GM18519 (cell line): ENCODE measurements around the gene USP17L17.
"Not testable (repeated sequence)": the region's sequence is repeated elsewhere in the genome, so short reads cannot be mapped to it uniquely, and the experiment has no call there.

ENCODE experiments used
- ATAC-seq: cut with Tn5 transposase; IDR thresholded peaks from one replicate; pipeline ENCODE4 v1.9.1; 2021; ENCODE audit warnings: mild to moderate bottlenecking, moderate library complexity; ENCODE audit not compliant: unreplicated experiment, low FRiP score

The USP17L17 gene, protein sequence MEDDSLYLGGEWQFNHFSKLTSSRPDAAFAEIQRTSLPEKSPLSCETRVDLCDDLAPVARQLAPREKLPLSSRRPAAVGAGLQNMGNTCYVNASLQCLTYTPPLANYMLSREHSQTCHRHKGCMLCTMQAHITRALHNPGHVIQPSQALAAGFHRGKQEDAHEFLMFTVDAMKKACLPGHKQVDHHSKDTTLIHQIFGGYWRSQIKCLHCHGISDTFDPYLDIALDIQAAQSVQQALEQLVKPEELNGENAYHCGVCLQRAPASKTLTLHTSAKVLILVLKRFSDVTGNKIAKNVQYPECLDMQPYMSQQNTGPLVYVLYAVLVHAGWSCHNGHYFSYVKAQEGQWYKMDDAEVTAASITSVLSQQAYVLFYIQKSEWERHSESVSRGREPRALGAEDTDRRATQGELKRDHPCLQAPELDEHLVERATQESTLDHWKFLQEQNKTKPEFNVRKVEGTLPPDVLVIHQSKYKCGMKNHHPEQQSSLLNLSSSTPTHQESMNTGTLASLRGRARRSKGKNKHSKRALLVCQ

DNA sequence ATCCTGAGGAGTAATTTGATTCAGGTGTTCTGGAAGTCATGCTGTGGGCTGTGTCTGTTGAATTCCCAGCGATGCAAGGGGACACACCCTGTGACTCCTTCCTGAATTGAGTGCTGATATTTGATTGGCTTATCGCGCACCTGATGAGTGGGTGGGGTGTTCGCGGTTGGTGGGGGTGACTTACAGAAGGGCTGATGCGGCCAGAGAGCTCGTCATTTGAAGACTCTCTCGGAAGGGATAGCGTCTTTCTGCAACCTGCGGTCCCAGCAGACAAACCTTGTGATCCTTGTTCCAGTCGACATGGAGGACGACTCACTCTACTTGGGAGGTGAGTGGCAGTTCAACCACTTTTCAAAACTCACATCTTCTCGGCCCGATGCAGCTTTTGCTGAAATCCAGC, at the start of gene USP17L17:
Gene USP17L17, plus strand, starts transcription at position 301 of the 400 bp plus-strand sequence. Its CDS starts 0 bp downstream, at position 301.
- ATAC-seq: not testable (repeated sequence)

DNA sequence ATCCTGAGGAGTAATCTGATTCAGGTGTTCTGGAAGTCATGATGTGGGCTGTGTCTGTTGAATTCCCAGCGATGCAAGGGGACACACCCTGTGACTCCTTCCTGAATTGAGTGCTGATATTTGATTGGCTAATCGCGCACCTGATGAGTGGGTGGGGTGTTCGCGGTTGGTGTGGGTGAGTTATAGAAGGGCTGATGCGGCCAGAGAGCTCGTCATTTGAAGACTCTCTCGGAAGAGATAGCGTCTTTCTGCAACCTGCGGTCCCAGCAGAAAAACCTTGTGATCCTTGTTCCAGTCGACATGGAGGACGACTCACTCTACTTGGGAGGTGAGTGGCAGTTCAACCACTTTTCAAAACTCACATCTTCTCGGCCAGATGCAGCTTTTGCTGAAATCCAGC, 33.3 kb upstream of the USP17L17 start, which contains the start of gene USP17L10:
Gene USP17L10, plus strand, starts transcription at position 301 of the 400 bp plus-strand sequence. Its CDS starts 0 bp downstream, at position 301.
- not testable (repeated sequence) for ATAC-seq

DNA sequence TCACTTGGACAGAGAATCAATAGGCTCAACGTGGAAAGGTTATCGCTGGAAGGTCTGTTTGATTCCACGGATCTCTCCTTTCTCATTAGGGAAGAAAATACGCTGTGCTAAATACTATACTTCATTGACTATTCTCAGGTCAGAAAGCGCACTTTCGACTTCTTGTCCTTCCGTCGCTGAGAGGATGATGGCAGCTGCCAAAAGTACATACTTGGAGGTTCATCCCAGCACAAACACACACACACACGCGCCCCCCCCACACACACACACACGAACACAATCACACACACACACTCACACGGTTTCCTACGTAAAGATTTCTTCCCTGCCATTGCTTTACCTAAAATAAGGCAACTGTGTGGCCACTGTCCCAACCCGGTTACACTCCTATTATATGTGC, 29.0 kb upstream of the USP17L17 start:
- ATAC-seq: not testable (repeated sequence)

DNA sequence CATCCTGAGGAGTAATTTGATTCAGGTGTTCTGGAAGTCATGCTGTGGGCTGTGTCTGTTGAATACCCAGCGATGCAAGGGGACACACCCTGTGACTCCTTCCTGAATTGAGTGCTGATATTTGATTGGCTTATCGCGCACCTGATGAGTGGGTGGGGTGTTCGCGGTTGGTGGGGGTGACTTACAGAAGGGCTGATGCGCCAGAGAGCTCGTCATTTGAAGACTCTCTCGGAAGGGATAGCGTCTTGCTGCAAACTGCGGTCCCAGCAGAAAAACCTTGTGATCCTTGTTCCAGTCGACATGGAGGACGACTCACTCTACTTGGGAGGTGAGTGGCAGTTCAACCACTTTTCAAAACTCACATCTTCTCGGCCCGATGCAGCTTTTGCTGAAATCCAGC, 28.6 kb upstream of the USP17L17 start, which contains the start of gene USP17L11:
Gene USP17L11, plus strand, starts transcription at position 301 of the 400 bp plus-strand sequence. Its CDS starts 0 bp downstream, at position 301.
- not testable (repeated sequence) for ATAC-seq

DNA sequence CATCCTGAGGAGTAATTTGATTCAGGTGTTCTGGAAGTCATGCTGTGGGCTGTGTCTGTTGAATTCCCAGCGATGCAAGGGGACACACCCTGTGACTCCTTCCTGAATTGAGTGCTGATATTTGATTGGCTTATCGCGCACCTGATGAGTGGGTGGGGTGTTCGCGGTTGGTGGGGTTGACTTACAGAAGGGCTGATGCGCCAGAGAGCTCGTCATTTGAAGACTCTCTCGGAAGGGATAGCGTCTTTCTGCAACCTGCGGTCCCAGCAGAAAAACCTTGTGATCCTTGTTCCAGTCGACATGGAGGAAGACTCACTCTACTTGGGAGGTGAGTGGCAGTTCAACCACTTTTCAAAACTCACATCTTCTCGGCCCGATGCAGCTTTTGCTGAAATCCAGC, 23.8 kb upstream of the USP17L17 start, which contains the start of gene USP17L12:
Gene USP17L12, plus strand, starts transcription at position 301 of the 400 bp plus-strand sequence. Its CDS starts 0 bp downstream, at position 301.
- not testable (repeated sequence) for ATAC-seq

DNA sequence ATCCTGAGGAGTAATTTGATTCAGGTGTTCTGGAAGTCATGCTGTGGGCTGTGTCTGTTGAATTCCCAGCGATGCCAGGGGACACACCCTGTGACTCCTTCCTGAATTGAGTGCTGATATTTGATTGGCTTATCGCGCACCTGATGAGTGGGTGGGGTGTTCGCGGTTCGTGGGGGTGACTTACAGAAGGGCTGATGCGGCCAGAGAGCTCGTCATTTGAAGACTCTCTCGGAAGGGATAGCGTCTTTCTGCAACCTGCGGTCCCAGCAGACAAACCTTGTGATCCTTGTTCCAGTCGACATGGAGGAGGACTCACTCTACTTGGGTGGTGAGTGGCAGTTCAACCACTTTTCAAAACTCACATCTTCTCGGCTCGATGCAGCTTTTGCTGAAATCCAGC, 19.1 kb upstream of the USP17L17 start, which contains the start of gene USP17L13:
Gene USP17L13, plus strand, starts transcription at position 301 of the 400 bp plus-strand sequence. Its CDS starts 0 bp downstream, at position 301.
- not testable (repeated sequence) for ATAC-seq

DNA sequence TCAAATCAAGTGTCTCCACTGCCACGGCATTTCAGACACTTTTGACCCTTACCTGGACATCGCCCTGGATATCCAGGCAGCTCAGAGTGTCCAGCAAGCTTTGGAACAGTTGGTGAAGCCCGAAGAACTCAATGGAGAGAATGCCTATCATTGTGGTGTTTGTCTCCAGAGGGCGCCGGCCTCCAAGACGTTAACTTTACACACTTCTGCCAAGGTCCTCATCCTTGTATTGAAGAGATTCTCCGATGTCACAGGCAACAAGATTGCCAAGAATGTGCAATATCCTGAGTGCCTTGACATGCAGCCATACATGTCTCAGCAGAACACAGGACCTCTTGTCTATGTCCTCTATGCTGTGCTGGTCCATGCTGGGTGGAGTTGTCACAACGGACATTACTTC, 13.4 kb upstream of the USP17L17 start:
- ATAC-seq: not testable (repeated sequence)

DNA sequence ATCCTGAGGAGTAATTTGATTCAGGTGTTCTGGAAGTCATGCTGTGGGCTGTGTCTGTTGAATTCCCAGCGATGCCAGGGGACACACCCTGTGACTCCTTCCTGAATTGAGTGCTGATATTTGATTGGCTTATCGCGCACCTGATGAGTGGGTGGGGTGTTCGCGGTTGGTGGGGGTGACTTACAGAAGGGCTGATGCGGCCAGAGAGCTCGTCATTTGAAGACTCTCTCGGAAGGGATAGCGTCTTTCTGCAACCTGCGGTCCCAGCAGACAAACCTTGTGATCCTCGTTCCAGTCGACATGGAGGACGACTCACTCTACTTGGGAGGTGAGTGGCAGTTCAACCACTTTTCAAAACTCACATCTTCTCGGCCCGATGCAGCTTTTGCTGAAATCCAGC, 9.6 kb upstream of the USP17L17 start, which contains the start of gene USP17L15:
Gene USP17L15, plus strand, starts transcription at position 301 of the 400 bp plus-strand sequence. Its CDS starts 0 bp downstream, at position 301.
- not testable (repeated sequence) for ATAC-seq

DNA sequence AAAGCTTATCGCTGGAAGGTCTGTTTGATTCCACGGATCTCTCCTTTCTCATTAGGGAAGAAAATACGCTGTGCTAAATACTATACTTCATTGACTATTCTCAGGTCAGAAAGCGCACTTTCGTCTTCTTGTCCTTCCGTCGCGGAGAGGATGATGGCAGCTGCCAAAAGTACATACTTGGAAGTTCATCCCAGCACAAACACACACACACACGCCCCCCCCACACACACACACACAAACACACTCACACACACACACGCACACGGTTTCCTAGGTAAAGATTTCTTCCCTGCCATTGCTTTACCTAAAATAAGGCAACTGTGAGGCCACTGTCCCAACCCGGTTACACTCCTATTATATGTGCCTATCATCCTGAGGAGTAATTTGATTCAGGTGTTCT, 5.2 kb upstream of the USP17L17 start:
- ATAC-seq: not testable (repeated sequence)

DNA sequence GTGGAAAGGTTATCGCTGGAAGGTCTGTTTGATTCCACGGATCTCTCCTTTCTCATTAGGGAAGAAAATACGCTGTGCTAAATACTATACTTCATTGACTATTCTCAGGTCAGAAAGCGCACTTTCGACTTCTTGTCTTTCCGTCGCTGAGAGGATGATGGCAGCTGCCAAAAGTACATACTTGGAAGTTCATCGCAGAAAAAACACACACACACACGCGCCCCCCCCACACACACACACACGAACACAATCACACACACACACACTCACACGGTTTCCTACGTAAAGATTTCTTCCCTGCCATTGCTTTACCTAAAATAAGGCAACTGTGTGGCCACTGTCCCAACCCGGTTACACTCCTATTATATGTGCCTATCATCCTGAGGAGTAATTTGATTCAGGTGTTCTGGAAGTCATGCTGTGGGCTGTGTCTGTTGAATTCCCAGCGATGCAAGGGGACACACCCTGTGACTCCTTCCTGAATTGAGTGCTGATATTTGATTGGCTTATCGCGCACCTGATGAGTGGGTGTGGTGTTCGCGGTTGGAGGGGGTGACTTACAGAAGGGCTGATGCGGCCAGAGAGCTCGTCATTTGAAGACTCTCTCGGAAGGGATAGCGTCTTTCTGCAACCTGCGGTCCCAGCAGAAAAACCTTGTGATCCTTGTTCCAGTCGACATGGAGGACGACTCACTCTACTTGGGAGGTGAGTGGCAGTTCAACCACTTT, 4.4 kb downstream of the USP17L17 start, which contains the start of gene USP17L18:
Gene USP17L18, plus strand, starts transcription at position 678 of the 728 bp plus-strand sequence. Its CDS starts 0 bp downstream, at position 678.
- not testable (repeated sequence) for ATAC-seq

DNA sequence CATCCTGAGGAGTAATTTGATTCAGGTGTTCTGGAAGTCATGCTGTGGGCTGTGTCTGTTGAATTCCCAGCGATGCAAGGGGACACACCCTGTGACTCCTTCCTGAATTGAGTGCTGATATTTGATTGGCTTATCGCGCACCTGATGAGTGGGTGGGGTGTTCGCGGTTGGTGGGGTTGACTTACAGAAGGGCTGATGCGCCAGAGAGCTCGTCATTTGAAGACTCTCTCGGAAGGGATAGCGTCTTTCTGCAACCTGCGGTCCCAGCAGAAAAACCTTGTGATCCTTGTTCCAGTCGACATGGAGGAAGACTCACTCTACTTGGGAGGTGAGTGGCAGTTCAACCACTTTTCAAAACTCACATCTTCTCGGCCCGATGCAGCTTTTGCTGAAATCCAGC, 9.4 kb downstream of the USP17L17 start, which contains the start of gene USP17L19:
Gene USP17L19, plus strand, starts transcription at position 301 of the 400 bp plus-strand sequence. Its CDS starts 0 bp downstream, at position 301.
- ATAC-seq: not testable (repeated sequence)

DNA sequence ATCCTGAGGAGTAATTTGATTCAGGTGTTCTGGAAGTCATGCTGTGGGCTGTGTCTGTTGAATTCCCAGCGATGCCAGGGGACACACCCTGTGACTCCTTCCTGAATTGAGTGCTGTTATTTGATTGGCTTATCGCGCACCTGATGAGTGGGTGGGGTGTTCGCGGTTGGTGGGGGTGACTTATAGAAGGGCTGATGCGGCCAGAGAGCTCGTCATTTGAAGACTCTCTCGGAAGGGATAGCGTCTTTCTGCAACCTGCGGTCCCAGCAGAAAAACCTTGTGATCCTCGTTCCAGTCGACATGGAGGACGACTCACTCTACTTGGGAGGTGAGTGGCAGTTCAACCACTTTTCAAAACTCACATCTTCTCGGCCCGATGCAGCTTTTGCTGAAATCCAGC, 14.1 kb downstream of the USP17L17 start, which contains the start of gene USP17L20:
Gene USP17L20, plus strand, starts transcription at position 301 of the 400 bp plus-strand sequence. Its CDS starts 0 bp downstream, at position 301.
- not testable (repeated sequence) for ATAC-seq

DNA sequence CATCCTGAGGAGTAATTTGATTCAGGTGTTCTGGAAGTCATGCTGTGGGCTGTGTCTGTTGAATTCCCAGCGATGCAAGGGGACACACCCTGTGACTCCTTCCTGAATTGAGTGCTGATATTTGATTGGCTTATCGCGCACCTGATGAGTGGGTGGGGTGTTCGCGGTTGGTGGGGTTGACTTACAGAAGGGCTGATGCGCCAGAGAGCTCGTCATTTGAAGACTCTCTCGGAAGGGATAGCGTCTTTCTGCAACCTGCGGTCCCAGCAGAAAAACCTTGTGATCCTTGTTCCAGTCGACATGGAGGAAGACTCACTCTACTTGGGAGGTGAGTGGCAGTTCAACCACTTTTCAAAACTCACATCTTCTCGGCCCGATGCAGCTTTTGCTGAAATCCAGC, 18.9 kb downstream of the USP17L17 start, which contains the start of gene USP17L21:
Gene USP17L21, plus strand, starts transcription at position 301 of the 400 bp plus-strand sequence. Its CDS starts 0 bp downstream, at position 301.
- not testable (repeated sequence) for ATAC-seq

DNA sequence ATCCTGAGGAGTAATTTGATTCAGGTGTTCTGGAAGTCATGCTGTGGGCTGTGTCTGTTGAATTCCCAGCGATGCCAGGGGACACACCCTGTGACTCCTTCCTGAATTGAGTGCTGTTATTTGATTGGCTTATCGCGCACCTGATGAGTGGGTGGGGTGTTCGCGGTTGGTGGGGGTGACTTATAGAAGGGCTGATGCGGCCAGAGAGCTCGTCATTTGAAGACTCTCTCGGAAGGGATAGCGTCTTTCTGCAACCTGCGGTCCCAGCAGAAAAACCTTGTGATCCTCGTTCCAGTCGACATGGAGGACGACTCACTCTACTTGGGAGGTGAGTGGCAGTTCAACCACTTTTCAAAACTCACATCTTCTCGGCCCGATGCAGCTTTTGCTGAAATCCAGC, 23.6 kb downstream of the USP17L17 start, which contains the start of gene USP17L22:
Gene USP17L22, plus strand, starts transcription at position 301 of the 400 bp plus-strand sequence. Its CDS starts 0 bp downstream, at position 301.
- not testable (repeated sequence) for ATAC-seq

DNA sequence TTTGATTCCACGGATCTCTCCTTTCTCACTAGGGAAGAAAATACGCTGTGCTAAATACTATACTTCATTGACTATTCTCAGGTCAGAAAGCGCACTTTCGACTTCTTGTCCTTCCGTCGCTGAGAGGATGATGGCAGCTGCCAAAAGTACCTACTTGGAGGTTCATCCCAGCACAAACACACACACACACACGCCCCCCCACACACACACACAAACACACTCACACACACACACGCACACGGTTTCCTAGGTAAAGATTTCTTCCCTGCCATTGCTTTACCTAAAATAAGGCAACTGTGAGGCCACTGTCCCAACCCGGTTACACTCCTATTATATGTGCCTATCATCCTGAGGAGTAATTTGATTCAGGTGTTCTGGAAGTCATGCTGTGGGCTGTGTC, 28.0 kb downstream of the USP17L17 start:
- ATAC-seq: not testable (repeated sequence)
